ENCODE data around the gene LCOR.

The LCOR gene

DNA sequence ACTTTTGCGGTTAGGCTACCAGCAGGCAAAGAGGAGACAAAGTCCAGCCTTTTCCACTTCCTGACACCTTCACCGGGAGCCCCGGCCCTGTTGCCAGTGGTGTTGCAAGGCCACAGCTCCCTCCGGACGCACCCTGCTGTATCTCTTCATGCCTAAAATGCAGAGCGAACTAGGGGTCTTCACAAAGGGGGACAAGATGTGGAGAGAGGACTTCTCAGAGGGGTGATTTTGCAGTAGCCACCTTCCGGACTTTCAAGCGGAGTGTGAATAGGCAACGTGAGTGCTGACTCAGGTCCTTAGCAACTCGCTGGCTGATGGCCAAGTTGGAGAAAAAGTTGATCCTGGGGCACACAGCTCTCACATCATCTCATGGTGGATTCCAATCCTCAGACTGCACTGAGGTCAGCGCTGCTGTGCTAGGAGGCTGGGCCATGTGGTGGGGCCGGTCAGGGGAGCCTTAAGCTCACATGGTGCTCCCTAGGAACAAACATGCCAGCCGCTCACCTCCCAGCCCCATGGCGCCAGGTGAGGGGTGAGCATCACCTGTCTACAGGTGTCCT is 166.3 kb downstream of the LCOR start:
- no peak overlapping the region for H3K4me3 ChIP-seq (ENCODE audit: low read depth, low read length)
- DNase-seq (ENCODE audit: low read depth) = no peak
- no peak for TF ChIP-seq CTCF (IDR thresholded peaks at IDR 0.05; ENCODE audit: low read depth, low read length)
- TF ChIP-seq, protein P1, sequence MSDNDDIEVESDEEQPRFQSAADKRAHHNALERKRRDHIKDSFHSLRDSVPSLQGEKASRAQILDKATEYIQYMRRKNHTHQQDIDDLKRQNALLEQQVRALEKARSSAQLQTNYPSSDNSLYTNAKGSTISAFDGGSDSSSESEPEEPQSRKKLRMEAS (IDR thresholded peaks at IDR 0.05; ENCODE audit: low read depth, low read length) = no peak
- no peak for TF ChIP-seq MYC (IDR thresholded peaks at IDR 0.05; ENCODE audit: low read depth, low read length)
- no peak for TF ChIP-seq POLR2A (IDR thresholded peaks at IDR 0.05; ENCODE audit: extremely low read depth, insufficient read length)

GRCh38 chr10:96999337-96999736 is 167.2 kb downstream of the LCOR start:
- no peak for DNase-seq (ENCODE audit: low read depth)

DNA sequence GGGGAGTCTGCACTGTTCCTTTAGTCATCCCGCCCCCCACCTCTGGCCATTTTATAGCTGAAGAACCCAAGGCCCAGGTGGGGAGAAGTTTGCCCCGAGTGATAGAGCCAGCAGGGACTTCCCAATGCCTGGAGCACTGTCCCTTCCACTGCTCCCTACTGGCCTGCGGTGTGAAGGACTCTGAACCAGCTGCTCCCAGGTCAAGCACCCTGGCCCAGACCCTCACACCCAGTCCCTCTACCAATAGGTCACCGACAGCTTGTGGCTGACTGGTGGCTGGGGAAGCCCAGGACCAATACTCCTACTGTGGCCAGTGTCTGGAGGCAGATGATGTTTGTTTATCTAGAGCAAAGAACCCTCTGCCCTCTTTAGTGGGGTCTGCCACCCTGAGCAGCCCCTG is 167.9 kb downstream of the LCOR start:
- H3K4me3 ChIP-seq (ENCODE audit: low read depth, low read length) = no peak overlapping the region
- no peak for DNase-seq (ENCODE audit: low read depth)
- TF ChIP-seq POLR2A (IDR thresholded peaks at IDR 0.05; ENCODE audit: extremely low read depth, insufficient read length) (no peak), CTCF (IDR thresholded peaks at IDR 0.05; ENCODE audit: low read depth, low read length) (no peak), MYC (IDR thresholded peaks at IDR 0.05; ENCODE audit: low read depth, low read length) (no peak)
- TF ChIP-seq, protein P1 (IDR thresholded peaks at IDR 0.05; ENCODE audit: low read depth, low read length) = no peak

More at GRCh38 chr10:96999337-96999736, 167.2 kb downstream of the LCOR start:
- no peak overlapping the region for H3K4me3 ChIP-seq (ENCODE audit: low read depth, low read length)
- TF ChIP-seq POLR2A (IDR thresholded peaks at IDR 0.05; ENCODE audit: extremely low read depth, insufficient read length) (no peak), MYC (IDR thresholded peaks at IDR 0.05; ENCODE audit: low read depth, low read length) (no peak), CTCF (IDR thresholded peaks at IDR 0.05; ENCODE audit: low read depth, low read length) (no peak)

- H3K4me3 ChIP-seq (ENCODE audit: low read depth, low read length) = no peak overlapping the region
- TF ChIP-seq, protein P1 (IDR thresholded peaks at IDR 0.05; ENCODE audit: low read depth, low read length) = no peak
- peak; percentile 3 for TF ChIP-seq CTCF (IDR thresholded peaks at IDR 0.05; ENCODE audit: low read depth, low read length)
- no peak for DNase-seq (ENCODE audit: low read depth)
Observed at GRCh38 chr10:97000487-97001182, 168.5 kb downstream of the LCOR start.

GRCh38 chr10:97001183-97001991 is 169.3 kb downstream of the LCOR start:
- H3K4me3 ChIP-seq (ENCODE audit: low read depth, low read length) = no peak overlapping the region
- DNase-seq (ENCODE audit: low read depth) = no peak
- no peak for TF ChIP-seq MYC (IDR thresholded peaks at IDR 0.05; ENCODE audit: low read depth, low read length)

DNA sequence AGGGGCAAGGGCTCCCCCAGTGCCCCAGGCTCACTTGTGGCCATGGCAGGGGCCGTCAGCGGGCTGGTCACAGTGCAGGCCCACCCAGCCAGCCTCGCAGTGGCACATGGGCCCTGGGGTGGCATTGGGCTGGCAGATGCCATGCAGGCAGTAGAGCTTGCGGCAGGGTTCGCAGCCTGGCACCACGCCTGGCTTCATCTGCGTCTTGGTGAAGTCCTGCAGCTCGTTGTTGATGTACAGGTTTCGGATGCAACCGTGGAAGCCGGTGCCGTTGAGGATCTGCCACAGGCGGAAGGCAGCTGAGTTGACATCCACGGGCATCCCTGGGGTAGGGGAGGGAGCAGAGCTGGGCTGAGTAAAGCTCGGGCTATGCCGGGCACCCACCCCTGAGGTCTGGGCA is 170.6 kb downstream of the LCOR start:
- TF ChIP-seq POLR2A (IDR thresholded peaks at IDR 0.05; ENCODE audit: extremely low read depth, insufficient read length) (no peak), CTCF (IDR thresholded peaks at IDR 0.05; ENCODE audit: low read depth, low read length) (no peak)
- TF ChIP-seq, protein P1 (IDR thresholded peaks at IDR 0.05; ENCODE audit: low read depth, low read length) = no peak
- DNase-seq (ENCODE audit: low read depth) = no peak
- no peak overlapping the region for H3K4me3 ChIP-seq (ENCODE audit: low read depth, low read length)

Measured in NB4 (cell line).